Measurements from ENCODE around the gene PRICKLE1. TPM values are rescaled to one million over a fixed set of nuclear protein-coding genes. Genes with fewer than 3 reads are reported as not detected.

The PRICKLE1 gene
- 1 to 10 TPM in 2 of 3 donors, under 1 TPM in 1; 0.93 to 7.1 (median 4.4) TPM for total RNA-seq
- long read RNA-seq, donor 1, partial matches to known transcripts: 1 of 5 reads
- long read RNA-seq, donor 1, other reads (novel, unspliced or antisense): 2 of 5 reads
- long read RNA-seq, donor 2, partial matches to known transcripts: 0 of 2 reads
- long read RNA-seq, donor 2, other reads (novel, unspliced or antisense): 2 of 2 reads

GRCh38 chr12:42589465-42590329 is at the start of gene PRICKLE1:
Gene PRICKLE1 (minus strand): TSS chr12:42589746. CDS start chr12:42472516, 117,230 bp downstream.
- no peak for TF ChIP-seq CTCF (IDR thresholded peaks at IDR 0.05)
- peaks cover 5% of the 10 kb centered on the region for H3K4me1 ChIP-seq (ENCODE audit: low read depth)
- DNase-seq: peak; percentile 19 to 52 (median 49)
- H3K4me3 ChIP-seq: peak within 1 kb of the TSS; percentile 24
- no peaks in the 10 kb centered on the region for H3K36me3 ChIP-seq (ENCODE audit: low read depth)
- peak; percentile 85 for ATAC-seq
- H3K9me3 ChIP-seq: no peaks in the 10 kb centered on the region
- intact Hi-C loops (cut with DNase I, micrococcal nuclease): no loop called here

GRCh38 chr12:42638697-42639096 is 49.2 kb upstream of the PRICKLE1 start:
- no peaks in the 10 kb centered on the region for H3K36me3 ChIP-seq (ENCODE audit: low read depth)
- no peak overlapping the region for H3K4me3 ChIP-seq
- intact Hi-C loops (cut with DNase I, micrococcal nuclease): no loop called here
- no peak for ATAC-seq
- no peaks in the 10 kb centered on the region for H3K4me1 ChIP-seq (ENCODE audit: low read depth)
- H3K9me3 ChIP-seq: no peaks in the 10 kb centered on the region
- TF ChIP-seq CTCF (IDR thresholded peaks at IDR 0.05): no peak
- no peak for DNase-seq

- TF ChIP-seq CTCF (IDR thresholded peaks at IDR 0.05): no peak
- no peaks in the 10 kb centered on the region for H3K9me3 ChIP-seq
- intact Hi-C loops (cut with DNase I, micrococcal nuclease): no loop called here
- H3K4me1 ChIP-seq (ENCODE audit: low read depth): no peaks in the 10 kb centered on the region
- ATAC-seq (no peak), DNase-seq (no peak)
- no peak overlapping the region for H3K4me3 ChIP-seq
- H3K36me3 ChIP-seq (ENCODE audit: low read depth): no peaks in the 10 kb centered on the region
Observed at GRCh38 chr12:42638011-42638410, 48.5 kb upstream of the PRICKLE1 start.

GRCh38 chr12:42636993-42637392 is 47.4 kb upstream of the PRICKLE1 start:
- intact Hi-C loops (cut with DNase I, micrococcal nuclease): no loop called here
- Histone ChIP-seq H3K4me3 (no peak overlapping the region), H3K36me3 (ENCODE audit: low read depth) (no peaks in the 10 kb centered on the region), H3K4me1 (ENCODE audit: low read depth) (no peaks in the 10 kb centered on the region), H3K9me3 (no peaks in the 10 kb centered on the region)
- no peak for ATAC-seq
- no peak for DNase-seq
- TF ChIP-seq CTCF (IDR thresholded peaks at IDR 0.05): no peak

- ATAC-seq: no peak
Observed at GRCh38 chr12:42633594-42633993, 44.0 kb upstream of the PRICKLE1 start.

More at GRCh38 chr12:42633594-42633993, 44.0 kb upstream of the PRICKLE1 start:
- intact Hi-C loops (cut with DNase I, micrococcal nuclease): no loop called here
- DNase-seq: no peak
- no peak for TF ChIP-seq CTCF (IDR thresholded peaks at IDR 0.05)
- Histone ChIP-seq H3K36me3 (ENCODE audit: low read depth) (no peaks in the 10 kb centered on the region), H3K9me3 (no peaks in the 10 kb centered on the region), H3K4me1 (ENCODE audit: low read depth) (no peaks in the 10 kb centered on the region), H3K4me3 (no peak overlapping the region)

Measured in mucosa of descending colon (tissue), 3 donors.